T47D (cell line): ENCODE results near the gene SPRED1.

Source experiments
- DNase-seq, 2 experiments: peaks; one replicate each; pipeline versions ENCODE4 v3.0.0 to v3.0.0-alpha.2; 2011 to 2012; ENCODE audit warnings: low read depth in 1 of 2, low spot score in 1 of 2
- JUND ChIP-seq: IDR thresholded peaks from 2 replicates; pipeline ENCODE4 v1.6.1; 2012; ENCODE audit warnings: low read depth
- in situ Hi-C: cut with HindIII; loops from 2 replicates; pipeline ENCODE4 v1.10.0; 2016; ENCODE audit warnings: low sequenced_read_pairs, low pct_unique_long_range_greater_than_20kb

The SPRED1 gene

GRCh38 chr15:38243278-38244055 is 9.2 kb upstream of the SPRED1 start:
- in situ Hi-C loops, result no loop called here
- no peak for TF ChIP-seq JUND
- no peak for DNase-seq

GRCh38 chr15:38247336-38247735 is 5.3 kb upstream of the SPRED1 start:
- TF ChIP-seq JUND, result no peak
- in situ Hi-C loops, result no loop called here
- no peak for DNase-seq

DNA sequence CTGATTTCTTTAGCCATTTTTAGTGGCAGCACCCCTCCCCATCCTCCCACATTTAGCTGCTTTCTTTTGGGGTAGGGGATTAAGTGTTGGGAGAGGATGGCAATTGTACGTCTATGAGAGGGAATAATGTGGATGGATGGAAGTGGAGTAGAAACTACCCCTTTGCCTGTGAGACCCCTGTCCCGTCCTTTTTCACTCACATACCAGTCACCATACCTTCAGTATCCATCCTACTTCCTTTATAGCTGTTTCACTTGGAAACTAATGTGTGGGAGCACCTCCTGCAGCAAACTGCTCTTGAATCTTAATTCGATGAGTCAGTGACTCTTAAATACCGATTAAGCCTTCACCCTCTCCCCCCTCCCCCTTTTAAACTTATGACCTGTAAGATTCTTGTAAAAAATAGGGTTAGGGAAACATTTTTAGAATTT is 730 bp downstream of the SPRED1 start:
- no peak for TF ChIP-seq JUND
- in situ Hi-C loops, result no loop called here
- DNase-seq, result peak in 1 of 2 experiments; percentile 16

DNA sequence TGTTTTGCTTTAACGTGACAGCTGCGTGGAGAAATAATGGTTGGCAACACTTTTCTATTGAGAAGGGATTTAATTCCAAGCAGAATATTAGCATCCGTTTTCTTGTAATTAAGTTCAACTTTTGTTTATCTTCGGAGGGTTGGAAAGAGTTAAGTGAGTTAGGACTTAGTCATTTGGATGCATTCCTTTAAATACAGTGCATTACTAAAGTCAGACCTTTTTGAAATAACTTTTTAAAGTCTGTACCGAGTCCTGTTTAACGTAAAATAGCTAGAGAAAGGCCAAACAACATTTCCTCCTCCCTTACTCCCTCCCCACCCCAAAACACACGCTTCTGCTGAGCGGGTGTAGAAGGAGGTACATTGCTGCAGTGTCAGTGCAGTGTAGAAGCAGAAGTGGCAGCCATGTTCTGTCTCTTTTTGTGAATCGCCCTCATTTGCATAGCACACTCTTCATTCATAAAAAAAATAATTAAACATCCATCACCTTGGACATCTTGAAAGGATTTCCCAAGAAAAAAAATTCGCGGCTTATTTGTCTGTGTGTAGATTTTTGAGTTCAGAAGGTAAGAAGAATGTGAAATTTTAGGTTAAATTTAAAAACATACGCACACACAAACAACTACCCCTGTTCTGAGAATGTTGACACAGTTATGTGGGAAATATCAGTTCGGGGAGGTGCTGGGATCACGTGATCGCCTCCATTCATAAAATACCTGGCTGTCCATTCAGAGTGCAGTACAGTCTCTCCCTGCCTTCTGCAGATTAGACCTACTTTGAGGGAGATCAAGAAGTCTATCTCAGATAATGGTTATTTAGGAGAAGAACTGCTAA is 1.6 kb downstream of the SPRED1 start:
- in situ Hi-C loops, result no loop called here
- DNase-seq, result peak; percentile 58 to 61

GRCh38 chr15:38255690-38256089 is 3.1 kb downstream of the SPRED1 start:
- TF ChIP-seq JUND, result no peak
- in situ Hi-C loops, result no loop called here
- DNase-seq, result no peak

More for the DNA sequence above, 1.6 kb downstream of the SPRED1 start:
- TF ChIP-seq JUND, result no peak

DNA sequence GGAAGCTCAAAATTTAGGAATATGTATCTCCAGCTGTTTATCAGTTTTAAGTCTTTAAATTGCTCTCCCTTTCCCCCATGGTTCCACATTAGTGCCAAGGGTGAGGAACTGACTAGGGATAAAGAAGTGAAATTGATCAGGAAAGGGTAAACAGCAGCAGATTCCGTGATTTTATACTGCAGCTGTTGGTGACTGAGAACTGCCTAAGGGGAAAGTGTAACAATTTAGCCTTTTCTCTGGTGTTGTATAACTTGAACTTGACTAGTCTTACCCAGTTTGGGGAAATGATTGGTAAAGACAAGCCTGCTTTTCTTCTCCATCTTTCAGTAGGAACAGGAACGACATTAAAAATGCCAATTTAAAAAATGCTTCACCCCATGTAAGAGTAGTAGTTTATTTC is 5.0 kb downstream of the SPRED1 start:
- in situ Hi-C loops, result no loop called here
- DNase-seq, result no peak
- TF ChIP-seq JUND, result no peak

DNA sequence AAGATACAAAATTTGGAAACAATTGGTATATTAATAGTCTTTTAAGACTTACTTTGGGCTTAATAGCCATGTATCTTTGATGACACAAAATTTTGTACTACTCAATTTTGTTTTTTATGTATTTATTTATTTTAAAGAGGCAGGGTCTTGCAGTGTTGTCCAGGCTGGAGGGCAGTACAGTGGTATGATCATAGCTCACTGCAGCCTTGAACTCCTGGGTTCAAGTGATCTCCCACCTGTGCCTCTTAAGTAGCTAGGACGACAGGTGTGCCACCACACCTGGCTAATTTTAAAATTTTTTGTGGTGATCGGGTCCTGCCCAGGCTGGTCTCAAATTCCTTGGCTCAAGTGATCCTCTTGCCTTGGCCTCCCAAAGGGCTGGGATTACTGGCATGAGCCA is 6.5 kb downstream of the SPRED1 start:
- DNase-seq, result no peak
- no peak for TF ChIP-seq JUND
- in situ Hi-C loops, result no loop called here

DNA sequence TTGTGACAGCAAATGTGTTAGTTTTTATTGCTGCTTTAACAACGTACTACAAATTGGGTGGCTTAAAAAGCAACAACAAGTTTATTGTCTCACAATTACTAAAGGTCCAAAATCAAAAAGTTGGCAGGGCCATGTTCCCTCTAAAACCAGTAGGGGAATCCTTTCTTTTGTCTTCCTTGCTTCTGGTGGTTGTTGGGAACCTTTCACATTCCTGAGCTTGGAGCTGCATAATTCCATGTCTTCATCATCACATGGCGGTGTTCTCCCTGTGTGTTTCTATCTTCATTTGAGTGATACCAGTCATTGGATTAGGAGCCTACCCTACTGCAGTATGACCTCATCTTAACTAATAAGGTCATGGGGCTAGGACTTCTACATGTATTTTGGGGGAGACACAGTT is 7.4 kb downstream of the SPRED1 start:
- no peak for DNase-seq
- in situ Hi-C loops, result no loop called here

GRCh38 chr15:38263251-38263650 is 10.6 kb downstream of the SPRED1 start:
- no peak for TF ChIP-seq JUND
- in situ Hi-C loops, result no loop called here
- DNase-seq, result no peak

More for the DNA sequence above, 7.4 kb downstream of the SPRED1 start:
- no peak for TF ChIP-seq JUND

- no peak for DNase-seq
- in situ Hi-C loops, result no loop called here
- TF ChIP-seq JUND, result no peak
Observed at GRCh38 chr15:38263996-38264395, 11.4 kb downstream of the SPRED1 start.

- in situ Hi-C loops, result no loop called here
- no peak for TF ChIP-seq JUND
- no peak for DNase-seq
Observed at GRCh38 chr15:38266247-38266986, 13.8 kb downstream of the SPRED1 start.

GRCh38 chr15:38267421-38268022 is 14.9 kb downstream of the SPRED1 start:
- no peak for TF ChIP-seq JUND
- no peak for DNase-seq
- in situ Hi-C loops, result no loop called here
